HG03159 (cell line): ENCODE data around the gene MIGA2.

ENCODE experiments used
- ATAC-seq: cut with Tn5 transposase; IDR thresholded peaks from one replicate; pipeline ENCODE4 v1.9.1; 2021; ENCODE audit warnings: mild to moderate bottlenecking, moderate library complexity; ENCODE audit not compliant: unreplicated experiment

Gene MIGA2

DNA sequence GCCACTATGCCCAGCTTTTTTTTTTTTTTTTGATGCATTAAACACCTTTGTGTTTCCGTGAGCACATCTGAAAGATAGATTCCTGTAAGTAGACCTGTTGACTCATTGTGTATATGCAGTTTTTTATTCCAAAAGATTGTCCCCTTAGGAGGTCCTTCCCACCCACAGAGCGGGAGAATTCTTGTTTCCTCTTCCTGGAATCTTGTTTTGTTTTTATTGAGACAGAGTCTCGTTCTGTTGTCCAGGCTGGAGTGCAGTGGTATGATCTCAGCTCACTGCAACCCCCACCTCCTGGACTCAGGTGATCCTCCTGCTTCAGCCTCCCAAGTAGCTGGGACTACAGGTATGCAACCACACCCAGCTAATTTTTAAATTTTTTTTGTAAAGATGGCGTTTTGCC is 82.4 kb downstream of the MIGA2 start:
- no peak for ATAC-seq

DNA sequence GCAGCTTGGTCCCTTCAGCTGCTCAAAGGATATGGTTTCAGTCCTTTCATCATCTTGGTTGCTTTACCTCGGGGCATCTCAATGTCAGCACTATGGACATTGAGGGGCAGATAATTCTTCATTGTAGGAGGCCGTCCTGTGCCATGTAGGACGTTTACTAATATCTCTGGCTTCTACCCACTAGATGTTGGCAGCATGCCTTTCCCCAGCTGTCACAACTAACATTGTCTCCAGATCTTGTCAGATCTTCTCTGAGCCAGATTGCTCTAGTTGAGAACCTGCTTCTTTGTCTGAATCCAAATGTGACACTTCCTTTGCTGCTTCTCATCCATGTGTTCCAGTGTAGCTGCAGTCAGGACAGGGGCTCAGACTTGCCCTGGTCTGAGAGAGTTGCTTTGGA is 85.1 kb downstream of the MIGA2 start:
- no peak for ATAC-seq
